T-cell (primary cell): ENCODE results near the gene KCTD14. TPM values are rescaled to one million over a fixed set of nuclear protein-coding genes. Genes with fewer than 3 reads are reported as not detected.

ENCODE experiments used
- ATAC-seq, 4 experiments: fragments of 200-7000 bp in 3 of 4; fragments of 150-1000 bp in 1 of 4; cut with Tn5 transposase; replicated peaks in 1 of 4; 1 replicate in 3 of 4; 2 replicates in 1 of 4; pipeline ENCODE4 v1.10.0; 2021; ENCODE audit warnings: moderate library complexity in 3 of 4, mild to moderate bottlenecking in 2 of 4, moderate number of reproducible peaks in 1 of 4
- CTCF ChIA-PET, 2 donors: fragments of 300-600 bp; sonication (Branson Sonifier 250); formaldehyde crosslinking; loops; one replicate each; lab custom pipeline; 2022; ENCODE audit warnings: antibody characterized with exemption in 2 of 2; lab: Charles Lee
- POLR2A ChIA-PET, 2 donors: fragments of 300-600 bp; sonication (Branson Sonifier 250); formaldehyde crosslinking; loops; one replicate each; lab custom pipeline; 2022; ENCODE audit warnings: antibody characterized with exemption in 2 of 2; lab: Charles Lee
- DNase-seq, 35 experiments: peaks; one replicate each; pipeline versions ENCODE4 v3.0.0 to v3.0.0-alpha.2; 2013 to 2023
- H3K27ac ChIP-seq: one replicate; pipeline ENCODE4 v1.5.1; 2013; ENCODE audit warnings: low read length
- H3K27me3 ChIP-seq, 2 experiments: replicated peaks in 1 of 2; 1 replicate in 1 of 2; 2 replicates in 1 of 2; pipeline versions ENCODE4 v1.6.1 to v1.7.0; 2013; ENCODE audit warnings: low read length in 1 of 2, mixed read lengths in 1 of 2; ENCODE audit not compliant: control insufficient read depth in 2 of 2, insufficient read depth in 2 of 2; ENCODE audit errors: extremely low read depth in 1 of 2
- H3K36me3 ChIP-seq, 2 donors: 1 replicate in 1 of 2; 2 replicates in 1 of 2; pipeline versions ENCODE4 v1.6.1 to v1.7.0; 2013; ENCODE audit warnings: low read length in 1 of 2; ENCODE audit not compliant: control insufficient read depth in 2 of 2, insufficient read depth in 1 of 2; ENCODE audit errors: extremely low read depth in 1 of 2
- H3K4me1 ChIP-seq, 2 experiments: 1 replicate in 1 of 2; 2 replicates in 1 of 2; pipeline versions ENCODE4 v1.6.1 to v1.7.0; 2013; ENCODE audit warnings: low read length in 2 of 2, mixed read lengths in 1 of 2; ENCODE audit not compliant: insufficient read depth in 2 of 2, control insufficient read depth in 1 of 2; ENCODE audit errors: extremely low read depth in 1 of 2
- H3K4me3 ChIP-seq, 2 donors: 1 replicate in 1 of 2; 2 replicates in 1 of 2; pipeline versions ENCODE4 v1.5.1 to v1.7.0; 2013; ENCODE audit warnings: mild to moderate bottlenecking in 2 of 2, low read length in 1 of 2, moderate library complexity in 1 of 2; ENCODE audit not compliant: control insufficient read depth in 1 of 2; ENCODE audit errors: extremely low read depth in 1 of 2
- H3K9me3 ChIP-seq: 2 replicates; pipeline ENCODE4 v1.7.0; 2013
- H3K27ac Mint-ChIP-seq, 2 donors: one replicate each; pipeline ENCODE4 v1.8.0; 2020 to 2021; ENCODE audit warnings: mild to moderate bottlenecking in 2 of 2, mixed read lengths in 2 of 2
- H3K27me3 Mint-ChIP-seq, 2 donors: one replicate each; pipeline ENCODE4 v1.8.0; 2021 to 2022; ENCODE audit warnings: mixed read lengths in 2 of 2
- H3K36me3 Mint-ChIP-seq: one replicate; pipeline ENCODE4 v1.8.0; 2021; ENCODE audit warnings: mixed read lengths
- H3K4me1 Mint-ChIP-seq, 3 donors: one replicate each; pipeline ENCODE4 v1.8.0; 2020 to 2022; ENCODE audit warnings: mixed read lengths in 3 of 3, mild to moderate bottlenecking in 1 of 3
- H3K4me3 Mint-ChIP-seq, 3 donors: one replicate each; pipeline ENCODE4 v1.8.0; 2020 to 2022; ENCODE audit warnings: mild to moderate bottlenecking in 3 of 3, mixed read lengths in 3 of 3, moderate library complexity in 3 of 3
- H3K9me3 Mint-ChIP-seq, 3 donors: one replicate each; pipeline ENCODE4 v1.8.0; 2020 to 2022; ENCODE audit warnings: mixed read lengths in 3 of 3
- WGBS: methylation state at CpG from one replicate; pipeline ENCODE4 v1.1.5; 2013; ENCODE audit warnings: missing lambda C conversion rate; ENCODE audit not compliant: insufficient coverage; 5-methylcytosine and 5-hydroxymethylcytosine counted together
- total RNA-seq, 35 experiments: library from RNA in 6 of 35; stranded (reverse) in 6 of 35; fragments of 120-200 nt in 1 of 35; gene quantifications; one replicate each; pipeline versions ENCODE4 v1.2.1 to v1.2.4 and lab custom pipeline; 2013 to 2026

The KCTD14 gene
- total RNA-seq, 5 donors from 2014 or later (not counting 1 experiment from before 2014, with no cell fraction given), result 0.18 to 0.30 (median 0.23) TPM; not detected in 2

DNA sequence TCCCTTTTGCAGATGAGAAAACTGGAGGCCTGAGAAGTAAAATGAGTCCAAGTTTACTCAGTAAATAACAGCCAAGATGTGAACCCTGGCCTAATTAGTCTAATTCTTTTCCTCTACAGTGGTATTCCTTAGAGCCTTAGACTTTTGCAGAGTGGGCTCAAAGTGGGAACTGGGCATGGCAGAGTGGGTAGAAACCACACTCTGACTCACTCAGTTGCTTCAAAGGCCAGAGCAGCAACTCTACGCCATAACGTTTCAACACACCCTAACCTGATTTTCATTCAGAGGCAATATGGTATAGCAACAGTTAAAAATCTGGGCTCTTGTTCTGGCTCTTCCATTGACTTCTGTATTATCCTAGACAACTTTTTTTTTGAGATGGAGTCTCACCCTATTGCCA, 43.4 kb upstream of the KCTD14 start:
- DNase-seq (no peak), ATAC-seq (no peak)
- H3K9me3 ChIP-seq, result no peaks in the 10 kb centered on the region
- H3K27me3 Mint-ChIP-seq, result no peaks in the 10 kb centered on the region
- H3K4me3 Mint-ChIP-seq, result no peak overlapping the region
- H3K4me3 ChIP-seq, result no peak overlapping the region
- peaks cover 35% of the 10 kb centered on the region for H3K36me3 Mint-ChIP-seq
- H3K4me1 Mint-ChIP-seq, result peaks cover 0 to under 1% (median 0%) of the 10 kb centered on the region in 3 donors
- peaks cover 0 to 35% of the 10 kb centered on the region in 2 donors for H3K36me3 ChIP-seq
- CTCF ChIA-PET, result no interaction called here
- no peaks in the 10 kb centered on the region for H3K27me3 ChIP-seq
- POLR2A ChIA-PET, result no interaction called here
- WGBS, result no CpG with 5 or more reads among the region's 2 CpGs
- no peak overlapping the region for H3K27ac ChIP-seq
- no peaks in the 10 kb centered on the region for H3K4me1 ChIP-seq
- no peak overlapping the region for H3K27ac Mint-ChIP-seq
- H3K9me3 Mint-ChIP-seq, result no peaks in the 10 kb centered on the region

DNA sequence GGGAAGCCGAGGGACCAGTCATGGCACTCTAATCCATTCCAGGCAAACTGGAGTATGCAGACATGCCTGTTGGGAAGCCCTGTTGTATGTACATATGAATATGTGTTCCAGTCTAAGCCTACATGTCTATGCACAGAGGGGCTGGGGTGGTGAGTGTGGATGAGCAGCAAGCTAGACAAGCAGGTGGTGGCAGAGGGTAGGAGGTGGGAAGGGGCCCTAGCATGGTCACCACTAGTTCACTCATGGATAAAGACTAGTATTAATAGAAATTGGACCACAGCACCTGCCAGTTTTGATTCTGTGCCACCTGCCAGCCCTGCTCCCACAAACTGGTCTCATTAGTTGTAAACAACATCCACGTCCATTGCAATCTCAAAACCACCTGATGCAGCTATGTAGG, 42.1 kb upstream of the KCTD14 start:
- no peak overlapping the region for H3K4me3 ChIP-seq
- Mint-ChIP-seq H3K9me3 (no peaks in the 10 kb centered on the region), H3K4me1 (no peaks in the 10 kb centered on the region), H3K27me3 (no peaks in the 10 kb centered on the region), H3K4me3 (no peak overlapping the region), H3K27ac (no peak overlapping the region), H3K36me3 (peaks cover 27% of the 10 kb centered on the region)
- no peak overlapping the region for H3K27ac ChIP-seq
- peaks cover 0 to 24% of the 10 kb centered on the region in 2 donors for H3K36me3 ChIP-seq
- POLR2A ChIA-PET, result no interaction called here
- H3K9me3 ChIP-seq, result no peaks in the 10 kb centered on the region
- H3K27me3 ChIP-seq, result no peaks in the 10 kb centered on the region
- CTCF ChIA-PET, result interaction anchor here in 1 of 2 donors (0.6 kb wide), 1 partner anchor 26 kb away, joined by 5 read pairs; no protein-coding TSS in a partner anchor
- WGBS, result no CpG with 5 or more reads among the region's 2 CpGs
- H3K4me1 ChIP-seq, result no peaks in the 10 kb centered on the region
- DNase-seq (no peak), ATAC-seq (no peak)

DNA sequence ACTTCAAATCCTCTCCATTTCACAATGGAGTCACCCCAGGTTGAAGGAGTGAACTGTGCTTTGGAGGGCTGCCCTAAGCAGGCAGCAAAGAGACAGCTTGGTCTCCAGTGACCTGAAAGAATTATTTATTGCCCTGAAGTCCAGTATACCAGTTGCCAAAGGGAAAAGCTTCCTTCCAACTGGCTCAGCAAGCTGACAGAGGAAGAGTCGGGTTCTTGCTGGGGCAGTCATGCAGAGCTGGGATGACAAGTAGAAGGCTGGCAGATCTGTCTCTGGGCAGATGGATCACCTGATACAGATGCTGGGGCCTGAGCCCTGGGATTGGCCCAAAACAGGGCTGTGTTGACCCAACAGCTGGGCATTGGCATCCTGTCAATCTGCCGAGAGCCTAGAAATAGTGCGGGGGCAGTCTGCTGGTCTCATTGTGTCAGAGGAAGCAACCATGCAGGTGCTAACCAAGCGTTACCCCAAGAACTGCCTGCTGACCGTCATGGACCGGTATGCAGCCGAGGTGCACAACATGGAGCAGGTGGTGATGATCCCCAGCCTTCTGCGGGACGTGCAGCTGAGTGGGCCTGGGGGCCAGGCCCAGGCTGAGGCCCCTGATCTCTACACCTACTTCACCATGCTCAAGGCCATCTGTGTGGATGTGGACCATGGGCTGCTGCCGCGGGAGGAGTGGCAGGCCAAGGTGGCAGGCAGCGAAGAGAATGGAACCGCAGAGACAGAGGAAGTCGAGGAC, 40.5 kb upstream of the KCTD14 start, which contains the start of gene THRSP:
THRSP (plus strand) TSS at position 422 of the 742 bp plus-strand sequence; CDS start at position 443, 21 bp downstream.
- ChIA-PET CTCF (no interaction called here), POLR2A (no interaction called here)
- no peaks in the 10 kb centered on the region for H3K9me3 ChIP-seq
- no peaks in the 10 kb centered on the region for H3K4me1 ChIP-seq
- Mint-ChIP-seq H3K36me3 (peaks cover 16% of the 10 kb centered on the region), H3K4me1 (no peaks in the 10 kb centered on the region), H3K27ac (no peak within 1 kb of the TSS), H3K27me3 (no peaks in the 10 kb centered on the region), H3K9me3 (no peaks in the 10 kb centered on the region), H3K4me3 (no peak within 1 kb of the TSS)
- peaks cover 0 to 8% of the 10 kb centered on the region in 2 donors for H3K36me3 ChIP-seq
- WGBS, result 92% methylated on average over 12 of the region's 14 CpGs
- no peak within 1 kb of the TSS for H3K27ac ChIP-seq
- ATAC-seq (no peak), DNase-seq (no peak)
- no peaks in the 10 kb centered on the region for H3K27me3 ChIP-seq
- no peak within 1 kb of the TSS for H3K4me3 ChIP-seq

DNA sequence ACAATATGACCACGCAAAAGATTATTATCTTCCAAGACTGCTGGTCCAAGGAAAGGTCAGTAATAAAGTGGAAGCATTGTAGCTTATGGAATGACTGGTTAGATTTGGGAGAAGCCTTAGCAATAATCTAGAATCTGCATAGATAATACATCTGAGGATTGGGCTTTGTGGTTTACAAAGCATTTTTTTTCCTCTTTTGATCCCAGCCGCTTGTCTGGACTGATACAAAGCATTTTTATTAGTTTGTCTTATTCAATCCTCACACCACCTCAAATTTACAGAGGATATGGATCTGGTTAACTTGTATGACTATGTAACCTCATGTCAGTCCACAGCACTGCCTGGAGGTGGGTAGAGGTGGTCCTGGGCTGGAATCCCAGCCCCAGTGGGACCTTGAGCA, 39.6 kb upstream of the KCTD14 start:
- H3K27ac ChIP-seq, result no peak overlapping the region
- H3K4me3 ChIP-seq, result no peak overlapping the region
- Mint-ChIP-seq H3K9me3 (no peaks in the 10 kb centered on the region), H3K27me3 (no peaks in the 10 kb centered on the region), H3K4me3 (no peak overlapping the region), H3K27ac (no peak overlapping the region), H3K4me1 (no peaks in the 10 kb centered on the region), H3K36me3 (peaks cover 10% of the 10 kb centered on the region)
- CTCF ChIA-PET, result no interaction called here
- no peak for ATAC-seq
- no peaks in the 10 kb centered on the region for H3K4me1 ChIP-seq
- no CpG with 5 or more reads among the region's 2 CpGs for WGBS
- no peak for DNase-seq
- no peaks in the 10 kb centered on the region for H3K9me3 ChIP-seq
- peaks cover 0 to 5% of the 10 kb centered on the region in 2 donors for H3K36me3 ChIP-seq
- H3K27me3 ChIP-seq, result no peaks in the 10 kb centered on the region
- POLR2A ChIA-PET, result no interaction called here

DNA sequence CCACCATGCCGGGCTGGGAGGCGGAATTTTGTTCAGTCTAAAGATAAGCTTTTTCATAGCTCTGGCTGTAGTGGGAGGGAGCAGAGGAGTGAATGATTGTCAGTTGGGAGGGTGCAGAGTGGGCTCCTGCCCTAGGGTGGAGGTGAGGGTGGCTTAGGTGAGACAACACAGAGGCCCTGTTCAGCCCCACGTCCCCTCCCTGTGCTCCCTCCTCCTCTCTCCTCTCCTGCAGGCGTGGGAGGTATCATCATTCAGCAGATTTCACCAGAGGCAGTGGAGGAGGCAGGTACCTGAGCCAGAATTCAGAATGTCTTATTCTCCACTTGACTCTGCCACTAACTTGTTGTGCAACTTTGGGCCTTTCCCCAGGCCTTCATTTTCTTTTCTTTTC, 38.8 kb upstream of the KCTD14 start:
- no peaks in the 10 kb centered on the region for H3K36me3 ChIP-seq
- H3K27me3 ChIP-seq, result no peaks in the 10 kb centered on the region
- no peaks in the 10 kb centered on the region for H3K9me3 Mint-ChIP-seq
- H3K27ac Mint-ChIP-seq, result no peak overlapping the region
- no peaks in the 10 kb centered on the region for H3K9me3 ChIP-seq
- H3K36me3 Mint-ChIP-seq, result peaks cover 6% of the 10 kb centered on the region
- WGBS, result 100% methylated on average over 1 of the region's 4 CpGs
- DNase-seq (no peak), ATAC-seq (no peak)
- ChIA-PET POLR2A (no interaction called here), CTCF (no interaction called here)
- no peaks in the 10 kb centered on the region for H3K4me1 ChIP-seq
- no peak overlapping the region for H3K4me3 Mint-ChIP-seq
- no peaks in the 10 kb centered on the region for H3K27me3 Mint-ChIP-seq
- no peaks in the 10 kb centered on the region for H3K4me1 Mint-ChIP-seq
- no peak overlapping the region for H3K27ac ChIP-seq
- no peak overlapping the region for H3K4me3 ChIP-seq

DNA sequence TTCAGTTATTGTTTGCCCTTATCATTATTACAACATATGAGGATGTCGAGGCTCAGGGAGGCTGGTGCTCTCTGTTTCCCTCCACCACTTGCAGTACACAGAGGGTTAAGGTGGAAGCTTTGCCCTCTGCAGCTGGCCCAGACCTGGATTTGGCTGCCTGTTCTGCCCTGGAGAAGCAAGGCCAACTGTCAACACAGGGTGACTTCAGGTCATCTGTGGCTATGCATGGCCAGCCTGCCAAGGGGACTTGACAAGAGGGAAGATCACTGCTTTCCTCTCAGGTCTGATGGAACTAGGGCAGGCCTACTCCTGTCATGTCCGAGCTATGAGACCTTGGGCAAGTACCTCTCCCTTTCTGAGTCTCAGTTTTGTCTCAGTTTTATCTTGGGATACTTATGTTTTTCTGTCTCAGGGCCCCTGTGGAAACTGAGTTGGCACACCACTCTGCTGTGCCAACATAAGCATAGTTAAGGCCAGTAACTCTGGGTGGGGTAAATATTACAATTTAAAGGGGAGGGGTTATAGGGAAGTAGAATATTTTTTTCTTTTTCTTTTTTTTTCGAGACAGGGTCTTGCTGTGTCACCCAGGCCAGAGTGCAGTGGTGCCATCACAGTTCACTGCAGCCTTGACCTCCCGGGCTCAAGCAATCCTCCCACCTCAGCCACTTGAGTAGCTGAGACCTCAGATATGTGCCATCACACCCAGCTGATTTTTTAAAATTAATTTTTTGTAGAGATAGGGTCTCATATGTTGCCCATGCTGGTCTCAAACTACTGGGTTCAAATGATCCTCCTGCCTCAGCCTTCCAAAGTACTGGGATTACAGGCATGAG, 38.2 kb upstream of the KCTD14 start:
- no peaks in the 10 kb centered on the region for H3K9me3 Mint-ChIP-seq
- ATAC-seq (no peak), DNase-seq (no peak)
- Histone ChIP-seq H3K4me3 (no peak overlapping the region), H3K36me3 (no peaks in the 10 kb centered on the region), H3K27ac (no peak overlapping the region), H3K9me3 (no peaks in the 10 kb centered on the region), H3K27me3 (no peaks in the 10 kb centered on the region), H3K4me1 (no peaks in the 10 kb centered on the region)
- WGBS, result 100% methylated on average over 1 of the region's 4 CpGs
- no peak overlapping the region for H3K27ac Mint-ChIP-seq
- H3K27me3 Mint-ChIP-seq, result no peaks in the 10 kb centered on the region
- no peak overlapping the region for H3K4me3 Mint-ChIP-seq
- ChIA-PET POLR2A (interaction anchor here in 1 of 2 donors (0.6 kb wide), 1 partner anchor 82 kb away, joined by 6 read pairs; no protein-coding TSS in a partner anchor), CTCF (interaction anchor here in 1 of 2 donors (0.6 kb wide), 2 partner anchors 12 to 505 kb away, joined by 3 to 4 read pairs; no protein-coding TSS in a partner anchor)
- no peaks in the 10 kb centered on the region for H3K4me1 Mint-ChIP-seq
- H3K36me3 Mint-ChIP-seq, result peaks cover 6% of the 10 kb centered on the region
